Measurements from ENCODE around the gene GABPB2.

The GABPB2 gene

GRCh38 chr1:151164732-151165280 lies 94.2 kb downstream of the GABPB2 start:
- DNase-seq: peak in 4 of 56 donors; percentile 34 to 62 (median 52)

- peak in 45 of 56 donors; percentile 24 to 81 (median 60) for DNase-seq
These were observed 94.7 kb downstream of the GABPB2 start for GRCh38 chr1:151165281-151165737.

DNA sequence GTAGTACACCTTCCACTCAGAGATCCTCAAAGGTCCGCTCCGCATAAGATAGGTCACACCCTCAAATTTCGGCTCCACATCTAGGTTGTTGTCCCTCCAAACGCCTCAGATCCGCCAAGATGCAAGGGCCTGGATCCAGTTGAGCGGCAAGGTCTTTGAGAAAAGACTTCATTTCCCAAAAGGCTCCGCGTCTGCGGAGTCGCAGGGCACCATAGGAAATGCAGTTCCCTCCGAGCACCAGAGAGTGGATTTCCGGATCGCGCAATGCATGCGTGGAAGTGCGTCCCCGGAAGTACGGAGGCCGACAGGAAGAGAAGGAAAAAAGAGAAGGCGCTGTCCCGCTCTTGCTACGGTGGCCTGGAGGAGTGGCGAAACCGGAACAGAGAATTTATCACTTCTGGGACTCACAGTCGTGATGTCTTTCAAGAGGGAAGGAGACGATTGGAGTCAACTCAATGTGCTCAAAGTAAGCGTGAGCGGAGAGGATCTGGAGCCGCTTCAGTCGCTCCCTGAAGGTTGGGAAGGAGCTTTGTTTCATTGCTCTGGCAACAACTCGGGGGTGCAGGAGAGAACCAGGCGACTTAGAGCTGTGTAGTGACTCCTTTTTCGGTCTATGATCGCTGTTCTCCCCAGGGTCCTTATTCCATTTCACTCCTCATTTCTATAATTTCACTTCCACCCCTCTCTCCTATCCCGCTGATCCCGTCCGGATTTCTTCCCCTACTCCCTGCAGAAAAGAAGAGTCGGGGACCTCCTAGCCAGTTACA lies 95.4 kb downstream of the GABPB2 start, which contains the start of the genes LYSMD1 and SCNM1:
LYSMD1 (minus strand) TSS at position 165 of the 767 bp plus-strand sequence. CDS start 644 bp downstream, outside the sequence.
SCNM1 (plus strand) TSS at position 407 of the 767 bp plus-strand sequence; CDS start at position 416, 9 bp downstream.
- DNase-seq: peak; percentile 71 to 99 (median 96)

DNA sequence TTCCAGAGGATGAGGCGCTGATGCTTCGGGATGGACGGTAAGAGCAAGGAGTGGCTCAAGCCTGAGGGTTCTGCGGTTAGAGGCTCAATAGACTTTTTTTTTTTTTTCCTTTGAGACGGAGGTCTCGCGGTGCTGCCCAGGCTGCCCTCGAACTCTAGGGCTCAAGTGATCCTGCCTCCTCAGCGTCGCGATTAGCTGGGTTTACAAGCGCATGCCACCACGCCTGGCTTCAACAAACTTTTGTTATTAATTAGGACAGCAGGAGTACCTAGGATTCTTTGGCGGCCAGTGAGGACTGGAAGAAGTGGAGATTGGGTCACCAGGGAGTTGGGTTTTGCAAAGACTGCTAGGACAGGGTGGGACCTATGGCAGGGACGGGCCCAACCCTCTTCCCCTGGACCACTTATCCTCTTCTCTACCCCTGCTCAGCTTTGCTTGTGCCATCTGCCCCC lies 96.0 kb downstream of the GABPB2 start:
- DNase-seq: no peak

- no peak for DNase-seq
These were observed 96.6 kb downstream of the GABPB2 start for GRCh38 chr1:151167116-151167515.

- DNase-seq: no peak
These were observed 100.6 kb downstream of the GABPB2 start for GRCh38 chr1:151171190-151171589.

Measured in nucleus accumbens (tissue), 56 donors.